ENCODE results near the gene DNAH2. TPM values are rescaled to one million over a fixed set of nuclear protein-coding genes. Genes with fewer than 3 reads are reported as not detected.

DNAH2 gene
- total RNA-seq, 1 donor from 2014 or later = 0.07 TPM

DNA sequence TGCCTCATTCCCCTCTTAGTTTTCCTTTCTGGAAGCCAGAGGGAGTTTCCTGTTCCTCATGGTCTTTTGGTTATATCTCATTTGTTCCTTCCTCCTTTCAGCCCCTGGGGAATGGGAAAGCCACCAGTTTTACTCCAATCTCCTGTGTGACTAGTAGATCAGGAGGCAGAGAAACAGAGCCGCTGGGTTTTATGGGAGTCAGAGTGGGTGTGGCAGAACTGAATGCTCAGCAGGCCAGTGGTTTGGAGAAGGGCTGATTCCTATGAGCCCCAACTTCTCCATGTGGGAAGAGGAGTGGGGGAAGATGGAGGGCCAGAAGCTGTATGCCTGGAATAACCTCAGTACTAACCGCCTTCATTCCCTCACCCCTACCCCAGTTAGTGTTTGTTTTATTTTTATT lies 4.1 kb downstream of the DNAH2 start:
- no peak for DNase-seq (ENCODE audit: low read depth, low spot score)

DNA sequence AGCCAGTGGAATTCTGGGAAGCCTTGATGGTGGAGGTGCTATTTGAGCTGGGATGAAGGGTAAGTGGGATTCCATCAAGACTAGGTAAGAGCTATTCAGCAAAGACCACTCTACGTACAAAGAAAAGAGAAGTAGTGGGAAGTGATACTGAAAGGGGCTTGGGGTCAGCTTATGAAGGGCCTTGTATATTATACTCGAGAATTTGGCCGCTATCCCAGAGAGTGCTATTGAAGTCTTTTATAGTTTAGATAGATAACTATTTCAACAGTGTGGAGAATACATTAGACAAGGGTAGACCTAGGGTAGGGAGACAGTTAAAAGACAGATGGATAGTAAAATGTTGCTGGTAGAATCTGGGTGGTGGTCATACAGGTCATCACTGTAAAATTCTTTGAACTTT lies 10.3 kb downstream of the DNAH2 start:
- DNase-seq (ENCODE audit: low read depth, low spot score) = no peak

DNA sequence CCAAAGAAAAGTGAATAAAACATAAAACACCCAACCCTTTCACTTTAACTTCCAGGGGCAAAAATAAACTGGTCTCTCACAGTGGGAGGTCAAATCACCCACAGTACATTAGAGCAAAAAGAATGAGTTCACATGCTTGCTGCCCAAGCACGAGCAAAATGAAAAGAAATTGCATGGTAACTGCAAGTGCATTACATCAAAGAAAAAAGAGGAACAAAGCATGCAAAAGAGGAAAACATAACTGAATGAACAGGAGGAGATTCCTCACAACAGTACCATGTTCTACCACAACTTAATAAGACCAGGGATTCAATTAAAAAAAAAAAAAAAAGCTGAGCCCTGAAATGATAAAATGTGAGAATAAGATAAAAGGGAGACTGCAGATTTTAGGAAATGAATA lies 12.3 kb downstream of the DNAH2 start:
- no peak for DNase-seq (ENCODE audit: low read depth, low spot score)

DNA sequence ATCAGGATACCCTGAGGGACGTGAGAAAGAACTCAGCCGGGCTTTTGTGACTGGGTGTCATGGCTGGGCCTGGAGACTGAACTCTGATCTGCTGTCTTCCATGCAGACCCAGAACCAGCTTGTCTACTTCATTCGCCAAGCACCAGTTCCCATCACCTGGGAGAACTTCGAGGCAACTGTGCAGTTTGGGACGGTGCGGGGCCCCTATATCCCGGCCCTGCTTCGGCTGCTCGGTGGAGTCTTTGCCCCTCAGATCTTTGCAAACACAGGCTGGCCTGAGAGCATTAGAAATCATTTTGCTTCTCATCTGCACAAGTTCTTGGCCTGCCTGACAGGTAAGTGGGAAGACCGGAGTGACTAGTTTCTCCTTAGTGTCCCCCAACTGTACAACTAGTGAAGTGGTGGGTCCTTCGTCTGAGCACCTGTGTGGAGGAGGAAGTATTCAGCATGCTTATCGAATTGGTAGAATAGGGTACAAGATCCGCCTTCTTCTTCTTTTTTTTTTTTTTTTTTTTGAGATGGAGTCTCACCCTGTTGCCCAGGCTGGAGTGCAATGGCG lies 15.5 kb downstream of the DNAH2 start:
- DNase-seq (ENCODE audit: low read depth, low spot score) = no peak

DNA sequence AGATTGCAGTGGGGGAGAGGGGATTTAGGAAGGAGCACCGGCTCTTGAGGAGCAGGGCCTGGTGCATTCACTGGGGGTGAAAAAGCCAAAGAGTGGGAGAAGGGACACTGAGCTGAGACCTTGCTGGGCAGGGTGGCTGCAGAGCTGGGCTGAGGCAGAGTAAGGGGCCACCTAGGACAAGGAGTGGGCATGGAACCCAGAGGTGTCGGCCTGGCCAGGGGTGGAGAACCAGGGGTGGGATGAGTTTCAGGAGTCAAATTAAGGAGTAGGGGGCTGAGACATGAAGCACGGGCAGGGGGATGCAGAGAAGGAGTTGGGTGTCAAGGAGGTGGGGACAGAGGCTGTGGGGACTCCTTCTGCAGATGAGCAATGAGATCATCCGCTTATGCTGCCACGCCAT lies 20.1 kb downstream of the DNAH2 start:
- no peak for DNase-seq (ENCODE audit: low read depth, low spot score)

DNA sequence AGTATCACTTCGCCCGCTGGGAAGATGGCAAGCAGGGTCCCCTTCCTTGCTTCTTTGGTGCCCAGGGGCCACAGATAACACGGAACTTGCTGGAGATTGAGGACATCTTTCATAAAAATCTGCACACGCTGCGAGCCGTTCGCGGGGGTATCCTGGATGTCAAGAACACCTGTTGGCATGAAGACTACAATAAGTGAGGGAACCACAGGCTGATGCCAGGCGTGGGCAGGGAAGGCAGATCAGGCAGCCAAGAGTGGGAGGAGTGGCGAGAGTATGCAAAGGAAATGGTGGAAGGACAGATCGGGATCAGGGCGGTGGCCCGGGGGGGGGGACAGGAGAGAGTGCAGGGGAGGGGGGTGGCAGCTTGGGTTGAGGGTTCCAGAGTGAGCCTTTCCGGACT lies 22.2 kb downstream of the DNAH2 start:
- DNase-seq (ENCODE audit: low read depth, low spot score) = no peak

DNA sequence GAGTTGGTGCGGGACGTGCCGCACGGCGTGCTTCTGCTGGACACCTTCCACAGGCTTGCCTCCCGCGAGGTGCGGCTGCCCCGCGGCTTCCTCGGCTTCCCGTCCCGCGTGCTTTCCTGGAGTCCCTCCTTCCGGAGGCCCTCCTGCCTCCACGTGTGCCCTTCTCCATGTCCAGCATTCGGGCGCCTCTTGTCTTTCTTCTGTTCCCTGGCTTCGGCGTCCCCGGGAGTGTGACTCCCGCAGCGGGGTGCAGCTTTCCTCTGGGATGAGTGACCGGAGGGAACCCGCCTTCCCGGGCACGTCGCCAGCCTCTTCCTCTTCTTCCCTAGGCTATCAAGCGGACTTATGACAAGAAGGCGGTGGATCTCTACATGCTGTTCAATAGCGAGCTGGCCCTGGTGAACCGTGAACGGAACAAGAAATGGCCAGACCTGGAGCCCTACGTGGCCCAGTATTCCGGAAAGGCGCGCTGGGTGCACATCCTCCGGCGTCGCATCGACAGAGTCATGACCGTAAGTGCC lies 23.0 kb downstream of the DNAH2 start:
- DNase-seq (ENCODE audit: low read depth, low spot score) = no peak

DNA sequence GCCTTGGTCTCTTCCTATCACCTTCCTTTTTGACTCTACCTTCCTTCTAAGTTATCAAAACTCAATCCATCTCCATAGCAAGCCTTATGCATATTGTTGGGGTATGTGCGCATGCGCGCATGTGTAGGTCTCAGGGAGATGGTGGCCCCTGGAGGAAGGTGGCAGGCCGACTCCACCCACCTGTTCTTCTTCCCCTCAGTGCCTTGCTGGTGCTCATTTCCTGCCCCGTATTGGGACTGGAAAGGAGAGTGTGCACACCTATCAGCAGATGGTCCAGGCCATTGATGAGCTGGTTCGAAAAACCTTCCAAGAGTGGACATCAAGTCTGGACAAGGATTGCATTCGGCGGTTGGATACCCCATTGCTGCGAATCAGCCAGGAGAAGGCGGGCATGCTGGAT lies 25.2 kb downstream of the DNAH2 start:
- DNase-seq (ENCODE audit: low read depth, low spot score) = no peak

DNA sequence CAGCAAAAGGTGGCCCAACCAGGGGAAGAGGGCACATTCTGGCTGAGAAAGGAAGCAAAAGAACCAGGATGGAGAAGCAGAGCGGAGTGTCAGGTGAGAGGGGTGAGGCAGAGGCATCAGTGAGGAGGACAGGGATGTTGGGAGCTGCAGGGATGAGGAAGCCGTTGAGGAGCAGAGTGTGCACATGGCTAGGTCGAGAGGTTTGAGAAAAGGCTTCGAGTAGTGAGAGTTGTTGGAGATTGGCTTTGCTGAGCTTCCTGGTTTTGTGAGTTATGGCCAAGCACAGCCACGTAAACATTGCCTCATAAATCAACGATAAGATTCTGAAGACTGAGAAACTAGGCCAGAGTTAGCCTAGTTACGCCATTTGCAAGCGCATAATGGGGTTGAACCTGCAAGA lies 26.9 kb downstream of the DNAH2 start:
- no peak for DNase-seq (ENCODE audit: low read depth, low spot score)

DNA sequence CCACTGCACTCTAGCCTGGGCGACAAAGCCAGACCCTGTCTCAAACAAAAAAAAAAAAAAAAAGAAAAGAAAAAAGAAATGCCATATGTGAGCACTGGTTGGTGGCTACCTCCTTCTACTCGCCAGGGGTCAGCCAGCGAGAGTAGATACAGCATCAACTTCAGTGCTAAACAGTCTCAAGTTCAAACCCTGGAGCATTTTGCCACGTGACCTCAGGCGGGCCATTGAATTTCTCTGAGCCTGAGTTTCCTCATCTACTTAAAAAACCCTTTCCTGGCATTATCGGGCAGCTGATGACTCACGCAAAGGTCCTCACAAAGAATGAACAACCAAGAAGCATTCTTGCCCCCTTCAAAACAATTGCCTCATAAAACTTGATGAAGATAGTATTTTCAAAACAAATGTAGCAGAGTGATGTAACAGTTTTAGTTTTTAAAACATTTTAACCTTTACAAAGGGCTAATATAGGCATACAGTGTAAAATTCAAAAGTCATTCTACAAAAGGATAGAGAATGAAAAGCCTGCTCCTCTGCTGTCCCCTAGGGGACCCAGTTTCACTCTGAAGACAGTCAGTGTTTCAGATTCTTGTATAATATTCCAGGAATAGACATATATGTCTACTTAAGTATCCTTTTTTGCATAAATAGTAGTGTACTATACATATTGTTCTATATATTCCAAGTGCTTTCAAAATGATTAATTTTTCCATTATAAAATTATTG lies 28.4 kb downstream of the DNAH2 start:
- DNase-seq (ENCODE audit: low read depth, low spot score) = peak; percentile 91

DNA sequence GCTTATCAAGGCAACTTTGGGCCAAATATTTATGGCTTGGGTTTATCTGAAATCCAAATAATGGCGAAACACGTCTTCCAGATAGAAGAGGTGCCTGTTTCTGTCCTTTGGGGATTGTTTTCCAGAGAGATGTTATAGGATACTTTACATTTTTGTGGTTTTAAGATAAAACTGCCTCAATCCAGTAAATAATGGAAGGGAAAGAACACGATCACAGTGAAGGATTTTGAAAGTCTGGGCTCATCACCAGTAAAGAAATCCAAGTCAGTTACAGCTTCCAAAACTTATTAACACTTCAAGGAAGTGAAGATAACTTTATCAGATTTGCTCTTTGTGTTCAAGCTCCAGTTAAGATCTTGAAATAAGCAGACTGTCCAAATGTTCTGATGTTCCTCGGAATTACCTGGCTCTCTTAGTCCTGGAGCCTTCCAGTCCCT lies 30.1 kb downstream of the DNAH2 start:
- no peak for DNase-seq (ENCODE audit: low read depth, low spot score)

DNA sequence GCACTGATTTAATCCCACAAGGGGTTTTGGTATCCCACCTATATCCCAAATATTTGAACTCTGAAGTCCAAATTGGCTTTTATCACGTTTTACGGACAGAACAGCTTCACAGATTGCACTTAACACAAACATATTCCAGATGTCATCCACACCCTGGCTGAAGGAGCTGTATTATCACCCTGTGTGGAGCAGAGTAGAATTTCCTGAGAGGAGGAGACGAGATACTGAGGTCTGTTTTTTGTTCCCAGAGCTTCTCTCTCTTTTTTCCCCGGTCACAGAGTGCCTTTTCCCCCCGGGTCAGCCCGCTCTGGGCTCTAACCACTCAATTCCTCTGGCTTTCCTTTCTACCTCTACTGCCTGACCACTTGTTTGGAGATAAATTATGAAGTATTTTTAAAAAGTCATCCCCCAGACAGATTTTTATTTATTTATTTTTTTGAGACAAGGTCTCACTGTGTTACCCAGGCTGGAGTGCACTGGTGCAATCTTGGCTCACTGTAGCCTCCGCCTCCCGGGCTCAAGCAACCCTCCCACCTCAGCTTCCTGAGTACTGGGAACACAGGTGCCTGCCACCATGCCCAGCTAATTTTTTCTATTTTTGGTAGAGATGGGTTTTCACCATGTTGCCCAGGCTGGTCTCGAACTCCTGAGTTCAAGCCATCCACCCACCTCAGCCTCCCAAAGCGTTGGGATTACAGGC lies 30.7 kb downstream of the DNAH2 start:
- DNase-seq (ENCODE audit: low read depth, low spot score) = no peak

DNA sequence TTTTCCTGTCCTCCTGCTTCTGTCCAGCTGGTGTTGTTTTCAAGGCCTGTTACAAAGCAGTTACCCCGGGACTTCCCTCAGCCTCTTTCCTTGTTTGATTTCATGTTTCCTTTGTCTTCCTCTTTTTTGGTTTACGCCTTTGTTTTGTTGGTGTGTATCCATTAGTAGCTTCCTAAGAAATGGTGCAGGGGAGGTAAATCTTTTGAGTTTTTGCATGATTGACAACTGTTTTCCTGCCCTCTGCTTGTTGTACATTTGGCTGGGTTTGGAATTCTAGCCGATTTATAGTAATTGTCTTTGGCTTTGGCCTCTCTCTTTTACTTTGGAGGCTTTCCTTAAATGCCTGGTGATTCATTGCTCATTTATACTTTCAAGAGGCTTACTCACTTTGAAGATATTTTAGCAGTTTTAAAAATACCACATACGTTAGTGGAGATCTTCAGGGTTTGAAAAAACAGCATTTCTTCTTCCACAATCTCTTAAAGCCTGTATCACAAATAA lies 32.8 kb downstream of the DNAH2 start:
- DNase-seq (ENCODE audit: low read depth, low spot score) = no peak

DNA sequence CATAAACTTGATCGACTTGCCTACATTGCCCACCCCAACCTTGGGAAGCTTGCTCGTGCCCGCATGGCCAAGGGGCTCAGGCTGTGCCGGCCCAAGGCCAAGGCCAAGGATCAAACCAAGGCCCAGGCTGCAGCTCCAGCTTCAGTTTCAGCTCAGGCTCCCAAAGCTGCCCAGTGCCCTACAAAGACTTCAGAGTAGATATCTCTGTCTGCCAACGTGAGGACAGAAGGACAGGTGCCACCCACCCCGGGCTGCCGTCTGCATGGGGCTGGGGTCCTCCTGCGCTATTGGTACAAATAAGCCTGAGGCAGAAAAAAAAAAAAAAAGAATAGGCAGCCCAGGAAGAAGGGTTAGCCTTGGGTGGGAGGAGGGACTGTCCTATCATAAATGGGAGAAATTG lies 37.1 kb downstream of the DNAH2 start:
- DNase-seq (ENCODE audit: low read depth, low spot score) = no peak

DNA sequence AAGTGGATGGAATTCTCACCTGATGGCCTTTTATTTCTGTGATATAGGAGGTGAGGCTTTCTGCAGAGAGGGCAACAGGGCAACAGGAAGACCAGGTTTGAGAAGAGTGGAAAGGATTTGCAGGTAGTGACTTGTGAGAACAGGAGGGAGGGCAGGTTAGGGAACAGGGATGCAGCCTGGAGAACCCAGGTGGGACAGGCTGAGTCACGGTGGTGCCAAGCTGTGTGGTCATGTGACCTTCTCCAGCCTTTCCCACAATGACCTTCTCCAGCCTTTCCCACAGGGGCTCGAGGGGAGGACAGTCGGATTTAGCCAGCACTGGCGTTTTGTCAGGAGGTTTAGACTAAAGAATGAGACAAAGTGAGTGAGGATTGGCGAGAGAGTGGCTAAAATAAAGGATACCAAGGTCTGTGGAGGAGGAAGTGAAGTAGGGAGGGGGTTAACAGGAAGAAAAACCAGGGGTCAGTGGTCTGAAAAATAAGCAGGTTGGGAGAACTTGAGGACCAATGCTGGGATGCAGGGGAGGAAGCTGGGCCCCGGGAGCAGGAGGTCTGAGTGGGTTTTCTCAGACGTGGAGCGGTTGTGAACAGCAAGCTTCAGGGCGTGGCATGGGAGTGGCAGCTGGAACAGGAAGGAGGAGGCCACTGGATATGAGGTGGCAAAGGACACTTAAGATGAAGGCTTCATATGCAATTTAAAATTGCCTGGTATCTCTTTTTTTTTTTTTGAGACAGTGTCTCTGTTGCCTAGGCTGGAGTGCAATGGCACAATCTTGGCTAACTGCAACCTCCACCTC lies 37.7 kb downstream of the DNAH2 start:
- no peak for DNase-seq (ENCODE audit: low read depth, low spot score)

DNA sequence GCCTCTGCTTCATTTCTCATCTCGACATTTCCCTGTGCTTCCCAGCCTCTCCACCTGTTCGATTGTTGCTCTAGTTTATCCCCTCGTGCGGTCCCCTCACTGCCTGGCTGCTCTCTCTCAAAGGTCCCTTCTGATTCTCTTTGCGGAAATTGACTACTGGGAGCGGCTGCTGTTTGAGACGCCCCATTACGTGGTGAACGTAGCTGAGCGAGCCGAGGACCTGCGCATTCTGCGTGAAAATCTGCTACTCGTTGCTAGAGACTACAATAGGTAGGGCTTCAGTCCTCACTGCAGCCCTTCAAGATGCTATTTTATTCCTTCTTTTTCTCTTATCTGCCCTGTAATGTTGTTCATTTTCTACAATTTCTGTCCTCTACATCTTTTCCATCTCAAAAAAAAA lies 39.4 kb downstream of the DNAH2 start:
- DNase-seq (ENCODE audit: low read depth, low spot score) = no peak

DNA sequence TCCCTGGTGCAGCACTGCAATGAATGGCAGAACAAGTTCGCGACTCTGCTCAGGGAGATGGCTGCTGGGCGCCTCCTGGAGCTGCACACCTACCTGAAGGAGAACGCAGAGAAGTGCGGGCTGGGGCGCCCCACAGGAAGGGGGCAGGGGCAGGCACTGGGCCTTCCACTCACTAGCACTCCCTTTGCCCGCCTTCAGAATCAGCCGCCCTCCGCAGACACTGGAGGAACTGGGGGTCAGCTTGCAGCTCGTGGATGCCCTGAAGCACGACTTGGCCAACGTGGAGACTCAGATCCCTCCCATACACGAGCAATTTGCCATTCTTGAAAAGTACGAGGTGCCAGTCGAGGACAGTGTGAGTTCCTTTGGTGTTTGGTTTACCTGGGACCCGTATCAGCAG lies 46.4 kb downstream of the DNAH2 start:
- DNase-seq (ENCODE audit: low read depth, low spot score) = no peak

DNA sequence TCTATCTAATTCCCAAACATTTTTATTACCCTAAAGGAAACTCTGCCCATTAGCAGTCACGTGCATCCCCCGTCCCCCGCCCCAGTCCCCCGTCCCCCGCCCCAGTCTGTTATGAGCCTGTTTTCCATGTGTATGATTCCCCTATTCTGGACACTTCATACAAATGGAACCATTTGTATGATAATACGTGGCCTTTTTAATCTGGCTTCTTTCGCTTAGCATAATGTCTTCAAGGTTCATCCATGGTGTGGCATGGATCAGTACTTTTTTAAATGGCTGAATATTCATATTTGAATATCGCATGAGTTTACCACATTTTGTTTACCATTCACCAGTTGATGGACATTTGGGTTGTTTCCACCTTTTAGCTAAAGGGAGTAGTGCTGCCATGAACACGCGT lies 49.5 kb downstream of the DNAH2 start:
- DNase-seq (ENCODE audit: low read depth, low spot score) = no peak

DNA sequence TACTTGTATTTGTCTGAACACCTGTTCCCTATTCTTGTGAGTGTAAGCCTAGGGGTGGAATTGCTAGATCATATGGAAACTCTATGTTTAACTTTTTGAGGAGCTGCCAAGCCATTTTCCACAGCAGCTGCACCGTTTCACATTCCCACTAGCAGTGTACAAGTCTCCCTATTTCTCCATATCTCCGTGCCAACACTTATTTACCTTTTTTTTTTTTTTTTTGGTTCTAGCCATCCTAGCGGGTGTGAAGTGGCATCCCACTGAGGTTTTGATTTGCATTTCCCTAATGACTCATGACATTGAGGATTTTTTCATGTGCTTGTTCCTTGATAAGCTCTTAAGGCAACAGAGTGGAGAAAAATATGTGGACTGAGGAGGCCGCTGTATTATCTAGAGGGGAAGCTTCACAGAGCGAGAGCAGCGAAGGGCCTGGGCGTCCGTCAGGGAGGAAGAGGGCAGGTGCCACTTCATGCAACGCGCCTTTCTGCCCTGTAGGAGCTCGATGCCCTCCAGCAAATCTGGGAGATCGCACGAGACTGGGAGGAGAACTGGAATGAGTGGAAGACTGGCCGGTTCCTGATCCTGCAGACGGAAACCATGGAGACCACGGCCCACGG lies 50.0 kb downstream of the DNAH2 start:
- DNase-seq (ENCODE audit: low read depth, low spot score) = no peak

DNA sequence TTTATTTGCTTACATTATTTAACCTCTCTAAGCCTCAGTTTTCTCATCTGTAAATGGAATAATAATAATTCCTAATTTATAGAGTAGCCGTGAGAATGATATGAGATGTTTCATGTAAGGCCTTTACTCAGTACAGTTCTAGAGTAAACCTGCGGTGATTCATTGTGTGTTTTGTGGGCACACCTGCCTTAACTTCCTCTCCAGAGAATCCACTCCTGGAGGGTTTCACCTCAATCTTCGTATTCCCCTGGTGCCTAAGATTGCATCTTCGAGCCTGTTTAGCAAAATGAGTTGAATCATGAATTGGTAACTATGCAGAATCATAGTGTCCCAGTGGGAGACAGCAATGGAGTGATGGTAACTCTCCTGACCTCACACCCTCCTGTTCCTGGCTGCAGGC lies 52.3 kb downstream of the DNAH2 start:
- DNase-seq (ENCODE audit: low read depth, low spot score) = no peak

DNA sequence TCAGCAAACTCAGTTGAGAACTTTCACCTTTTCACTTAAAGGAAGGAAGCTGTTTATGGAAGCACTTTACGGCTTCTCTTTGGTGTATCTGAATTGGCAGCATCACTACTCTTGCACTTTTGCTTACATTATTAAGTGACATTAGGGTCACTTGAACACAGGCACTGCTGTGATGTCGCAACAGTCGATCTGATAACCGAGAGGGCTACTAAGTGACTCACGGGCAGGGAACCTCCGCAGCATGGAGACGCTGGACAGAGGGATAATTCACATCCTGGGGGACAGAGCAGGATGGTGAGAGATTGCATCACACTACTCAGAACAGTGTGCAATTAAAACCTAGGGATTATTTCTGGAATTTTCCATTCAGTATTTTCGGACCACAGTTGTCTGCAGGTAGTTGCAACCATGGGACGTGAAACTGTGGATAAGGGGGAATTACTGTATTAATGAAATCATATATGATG lies 56.5 kb downstream of the DNAH2 start:
- no peak for DNase-seq (ENCODE audit: low read depth, low spot score)

Data from pulmonary artery endothelial cell (primary cell).